Measurements from ENCODE around the gene PIK3R2.
"Not testable (repeated sequence)": the region's sequence is repeated elsewhere in the genome, so short reads cannot be mapped to it uniquely, and the experiment has no call there.

PIK3R2 gene

GRCh38 chr19:18152817-18153555, at the start of gene PIK3R2:
Gene PIK3R2 (plus strand): TSS chr19:18153163. CDS start chr19:18155880, 2,717 bp downstream.
- peak; percentile 88 for DNase-seq

- DNase-seq: no peak
These were observed 48.2 kb upstream of the PIK3R2 start for GRCh38 chr19:18104793-18105131.

DNA sequence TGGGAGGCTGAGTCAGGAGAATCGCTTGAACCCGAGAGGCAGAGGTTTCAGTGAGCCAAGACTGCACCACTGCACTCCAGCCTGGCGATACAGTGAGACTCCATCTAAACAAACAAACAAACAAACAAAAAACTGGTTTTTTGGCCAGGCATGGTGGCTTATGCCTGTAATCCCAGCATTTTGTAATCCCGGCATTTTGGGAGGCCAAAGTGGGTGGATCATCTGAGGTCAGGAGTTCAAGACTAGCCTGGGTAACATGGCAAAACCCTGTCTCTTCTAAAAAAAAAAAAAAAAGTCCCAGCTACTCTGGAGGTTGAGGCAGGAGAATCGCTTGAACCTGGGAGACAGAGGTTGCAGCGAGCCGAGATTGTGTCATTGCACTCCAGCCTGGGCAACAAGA, 47.7 kb upstream of the PIK3R2 start:
- not testable (repeated sequence) for DNase-seq

DNA sequence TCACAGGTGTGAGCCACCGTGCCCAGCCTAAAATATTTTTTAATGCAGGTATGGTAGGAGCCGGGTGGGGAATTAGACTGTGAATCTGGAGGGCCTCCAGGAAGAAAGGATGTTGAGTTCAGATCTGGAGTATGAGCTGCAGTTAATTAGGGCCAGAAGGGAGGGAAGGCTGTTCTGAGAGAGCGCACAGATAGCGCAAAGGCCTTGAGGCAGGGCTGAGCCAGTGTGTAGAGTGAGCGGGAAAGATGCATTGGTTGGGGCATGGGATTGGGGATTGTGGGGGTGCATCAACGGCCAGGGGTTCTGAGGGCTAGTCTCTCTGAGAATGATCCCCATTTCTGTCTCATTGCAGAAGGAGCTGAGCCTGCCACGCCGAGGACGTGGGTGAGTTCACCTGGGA, 45.7 kb upstream of the PIK3R2 start:
- DNase-seq: no peak

GRCh38 chr19:18108897-18109296, 44.1 kb upstream of the PIK3R2 start:
- no peak for DNase-seq

GRCh38 chr19:18109341-18109732, 43.6 kb upstream of the PIK3R2 start:
- no peak for DNase-seq

- DNase-seq: no peak
These were observed 43.0 kb upstream of the PIK3R2 start for GRCh38 chr19:18109733-18110608.

DNA sequence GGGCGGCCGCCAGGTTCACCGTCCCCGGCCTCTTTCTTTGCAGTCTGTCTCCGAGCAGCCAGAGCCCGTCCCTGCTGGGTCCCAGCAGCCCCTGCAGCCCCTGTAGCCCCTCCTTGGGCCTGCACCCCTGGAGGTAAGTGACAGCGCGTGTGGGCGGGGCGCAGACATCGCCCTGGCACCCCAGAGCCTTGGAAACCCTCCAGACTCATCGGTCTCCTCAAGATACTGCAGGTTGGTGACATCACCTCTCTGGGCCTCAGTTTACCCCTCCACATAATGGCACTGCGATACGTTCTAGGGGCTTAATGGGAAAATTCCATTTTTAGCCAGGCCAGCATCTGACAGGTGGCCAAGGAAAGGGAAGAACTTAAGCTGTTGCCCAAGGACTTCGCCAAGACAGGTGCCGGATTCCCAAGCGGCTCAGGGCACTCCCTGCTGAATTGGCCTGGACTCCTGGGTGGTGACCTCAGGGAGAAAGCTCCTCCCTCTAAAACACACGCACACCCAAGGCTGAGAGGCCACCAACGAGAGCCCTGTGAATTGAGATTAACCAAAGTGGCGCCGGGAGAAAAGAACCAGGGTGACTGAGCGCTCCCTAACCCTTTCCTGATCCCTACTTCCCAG, 42.2 kb upstream of the PIK3R2 start:
- DNase-seq: no peak

DNA sequence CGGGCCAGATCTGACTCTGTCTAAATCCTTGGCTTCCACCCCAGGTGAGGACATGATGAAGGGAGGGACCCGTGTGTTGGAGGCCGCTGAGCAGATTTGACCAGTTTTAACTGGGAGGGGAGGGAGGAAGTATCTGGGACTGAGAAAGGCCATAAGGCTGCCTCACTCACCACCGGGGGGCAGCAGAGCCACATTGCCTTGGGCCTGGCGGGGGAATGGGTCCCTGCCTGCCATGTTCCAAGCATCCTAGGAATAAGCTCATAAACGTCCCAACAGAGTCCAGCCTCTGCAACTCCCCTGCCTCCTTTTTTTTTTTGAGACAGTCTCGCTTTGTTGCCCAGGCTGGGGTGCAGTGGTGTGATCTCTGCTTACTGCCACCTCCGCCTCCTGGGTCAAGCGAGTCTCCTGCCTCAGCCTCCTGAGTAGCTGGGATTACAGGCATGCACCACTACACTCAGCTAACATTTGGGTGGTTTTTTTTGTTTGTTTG, 39.9 kb upstream of the PIK3R2 start:
- DNase-seq: no peak

DNA sequence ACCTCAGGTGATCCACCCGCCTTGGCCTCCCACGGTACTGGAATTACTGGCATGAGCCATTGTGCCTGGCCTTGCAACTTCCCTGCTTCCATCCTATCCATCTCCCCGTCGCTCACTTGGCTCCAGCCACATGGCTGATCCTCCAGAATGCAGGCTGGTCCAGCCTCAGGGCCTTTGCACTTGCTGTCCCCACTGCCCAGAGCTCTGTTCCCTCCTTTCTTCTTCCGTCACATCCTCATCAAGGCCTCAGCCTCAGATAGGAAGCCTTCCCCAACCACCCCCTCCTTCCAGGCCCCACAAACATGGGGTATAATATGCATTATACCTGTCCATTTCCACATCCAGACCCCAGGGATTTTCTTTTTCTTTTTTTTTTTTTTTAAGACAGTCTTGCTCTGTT, 39.1 kb upstream of the PIK3R2 start:
- DNase-seq: no peak

DNA sequence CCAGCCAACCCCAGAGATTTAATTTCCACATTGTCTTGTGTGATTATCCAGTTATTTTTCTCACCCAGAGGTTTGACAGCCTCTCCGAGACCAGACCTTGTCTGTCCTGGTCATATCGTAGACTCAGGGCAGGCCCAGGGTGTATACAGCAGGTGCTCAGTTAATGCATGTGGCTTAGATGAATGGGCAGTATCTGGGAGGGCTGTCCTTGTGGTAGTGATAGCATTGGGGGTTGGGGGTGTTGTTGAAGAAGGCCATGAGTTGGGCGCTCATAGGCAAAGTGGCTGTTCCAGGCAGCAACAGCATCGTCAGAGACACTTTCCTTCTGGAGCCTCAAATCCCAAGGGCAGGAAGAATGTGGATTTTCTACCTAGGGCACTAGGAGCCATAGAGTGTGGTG, 38.5 kb upstream of the PIK3R2 start:
- no peak for DNase-seq

- no peak for DNase-seq
These were observed 35.6 kb upstream of the PIK3R2 start for GRCh38 chr19:18117364-18117691.

GRCh38 chr19:18117692-18118378, 35.1 kb upstream of the PIK3R2 start:
- peak; percentile 3 for DNase-seq

DNA sequence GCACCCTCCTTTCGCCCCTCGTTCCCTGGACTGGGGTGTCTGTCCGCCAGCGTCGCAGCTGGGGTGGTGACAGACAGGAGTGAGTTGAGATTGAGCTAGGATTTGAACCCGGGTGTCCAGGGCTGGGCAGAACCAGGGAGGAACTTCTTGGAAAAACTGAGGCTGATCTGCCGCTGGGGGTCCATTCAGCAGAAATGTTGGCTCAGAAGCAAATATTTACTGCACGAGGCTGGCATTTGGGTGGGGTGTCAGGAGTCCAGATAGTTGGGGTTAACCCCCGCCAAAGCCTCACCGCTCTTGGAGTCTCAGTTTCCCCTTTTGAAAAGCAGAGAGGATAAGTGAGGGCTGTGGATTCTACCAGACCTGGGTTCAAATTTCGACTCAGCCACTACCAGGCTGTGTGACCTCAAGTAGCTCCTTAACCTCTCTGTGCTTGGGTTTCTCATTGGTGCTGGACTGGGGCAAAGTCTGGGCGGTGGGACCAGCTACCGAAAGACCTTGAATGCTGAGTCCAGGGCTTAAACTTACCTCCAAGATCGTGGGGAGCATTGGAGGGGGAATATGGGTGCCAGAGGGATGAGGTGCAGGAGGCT, 34.4 kb upstream of the PIK3R2 start:
- no peak for DNase-seq

- no peak for DNase-seq
These were observed 33.8 kb upstream of the PIK3R2 start for GRCh38 chr19:18119013-18119716.

DNA sequence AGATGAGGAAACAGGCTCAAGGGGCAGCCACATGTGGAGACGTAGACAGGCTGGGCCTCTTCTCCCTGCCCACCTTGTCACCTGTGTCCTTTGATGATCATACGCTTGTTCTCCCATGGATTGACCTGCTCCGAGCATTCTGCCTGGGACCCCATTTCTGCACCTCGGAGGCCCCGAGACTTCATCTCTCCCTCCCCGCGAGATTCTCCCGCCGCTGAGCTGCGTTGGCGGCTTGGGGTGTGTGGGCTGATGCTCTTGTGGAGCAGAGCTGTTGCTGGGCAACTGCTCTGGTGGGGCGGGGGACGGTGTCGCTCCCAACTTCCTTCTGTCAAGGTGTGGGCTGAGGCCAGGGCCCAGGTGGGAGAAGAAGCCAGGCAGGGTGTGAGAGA, 33.3 kb upstream of the PIK3R2 start:
- no peak for DNase-seq

GRCh38 chr19:18120127-18120526, 32.8 kb upstream of the PIK3R2 start:
- DNase-seq: no peak

DNA sequence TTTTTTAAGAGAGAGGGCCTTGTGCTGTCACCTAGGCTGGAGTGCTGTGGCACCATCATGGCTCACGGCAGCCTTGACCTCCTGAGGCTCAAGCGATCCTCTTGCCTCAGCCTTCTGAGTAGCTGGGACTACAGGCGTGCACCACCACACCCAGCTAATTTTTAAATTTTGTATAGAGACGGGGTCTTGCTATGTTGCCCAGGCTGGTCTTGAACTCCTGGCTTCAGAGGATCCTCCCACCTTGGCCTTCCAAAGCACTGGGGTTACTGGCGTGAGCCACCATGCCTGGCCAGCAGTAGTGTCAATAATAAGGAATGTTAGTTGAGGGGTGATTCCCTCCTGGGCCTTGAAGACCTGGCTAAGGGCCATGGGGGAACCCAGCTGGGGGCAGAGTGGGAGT, 31.8 kb upstream of the PIK3R2 start:
- no peak for DNase-seq

DNA sequence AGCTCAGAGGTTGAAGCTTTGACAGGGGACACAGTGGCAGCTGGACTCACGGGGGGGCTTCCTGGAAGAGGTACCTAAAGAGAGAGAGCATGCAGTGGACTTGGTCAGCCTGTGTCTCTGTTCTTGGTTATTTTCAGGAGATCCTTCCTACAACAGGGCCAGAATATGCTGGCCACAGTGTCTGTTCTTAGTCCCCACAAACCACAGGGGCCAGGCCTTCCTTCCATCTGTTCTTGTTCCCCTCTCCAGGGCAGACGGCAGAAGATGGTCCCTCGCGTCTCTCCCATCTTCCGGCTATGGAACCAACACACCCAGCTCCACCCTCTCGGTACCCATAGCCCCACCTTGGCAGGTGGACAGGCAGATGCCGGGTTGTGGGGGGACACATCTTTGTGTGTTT, 30.5 kb upstream of the PIK3R2 start:
- no peak for DNase-seq

- no peak for DNase-seq
These were observed 29.8 kb upstream of the PIK3R2 start for GRCh38 chr19:18122860-18123795.

DNA sequence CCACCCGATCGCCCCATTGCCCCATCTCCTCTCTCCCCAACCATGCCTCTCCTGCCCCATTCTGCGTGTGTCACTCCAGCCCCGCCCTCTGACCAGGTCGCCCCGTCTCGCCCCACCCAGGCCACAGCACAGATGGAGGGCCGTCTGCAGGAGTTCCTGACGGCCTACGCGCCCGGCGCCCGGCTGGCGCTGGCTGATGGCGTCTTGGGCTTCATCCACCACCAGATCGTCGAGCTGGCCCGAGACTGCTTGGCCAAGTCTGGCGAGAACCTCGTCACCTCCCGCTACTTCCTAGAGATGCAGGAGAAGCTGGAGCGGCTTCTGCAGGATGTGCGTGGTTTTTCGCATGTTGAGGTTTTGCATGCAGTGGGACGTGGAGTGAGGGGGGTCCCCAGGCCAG, 29.1 kb upstream of the PIK3R2 start:
- no peak for DNase-seq
